Activated CD4-positive, alpha-beta T cell treated with anti-CD3 and anti-CD28 coated beads, Interleukin-2, amount 50 U/mL, for 48 hours (primary cell): ENCODE results near the gene MAN1C1.
A peak's percentile ranks its signal among the peaks of the same experiment; 100 is the strongest.

Experiments used
- DNase-seq, 2 experiments: peaks; one replicate each; pipeline ENCODE4 v3.0.0-alpha.2; 2020

MAN1C1 gene

GRCh38 chr1:25743164-25744139, 126.9 kb downstream of the MAN1C1 start:
- DNase-seq: no peak

GRCh38 chr1:25744140-25744581, 127.6 kb downstream of the MAN1C1 start:
- peak in 1 of 2 experiments; percentile 10 for DNase-seq

- no peak for DNase-seq
Measured at GRCh38 chr1:25744636-25745425, 128.2 kb downstream of the MAN1C1 start.

GRCh38 chr1:25746299-25747045, 129.9 kb downstream of the MAN1C1 start:
- DNase-seq: no peak

- DNase-seq: no peak
Measured at GRCh38 chr1:25747046-25747719, 130.6 kb downstream of the MAN1C1 start.

- no peak for DNase-seq
Measured at GRCh38 chr1:25748531-25749205, 132.1 kb downstream of the MAN1C1 start.

- DNase-seq: no peak
Measured at GRCh38 chr1:25750923-25751605, 134.5 kb downstream of the MAN1C1 start.

- DNase-seq: no peak
Measured at GRCh38 chr1:25754470-25755181, 138.0 kb downstream of the MAN1C1 start.

GRCh38 chr1:25755475-25756125, 139.0 kb downstream of the MAN1C1 start:
- no peak for DNase-seq

GRCh38 chr1:25756215-25756614, 139.6 kb downstream of the MAN1C1 start:
- DNase-seq: no peak

- no peak for DNase-seq
Measured at GRCh38 chr1:25757151-25757845, 140.7 kb downstream of the MAN1C1 start.

- no peak for DNase-seq
Measured at GRCh38 chr1:25757846-25758185, 141.2 kb downstream of the MAN1C1 start.

GRCh38 chr1:25758466-25759070, 142.0 kb downstream of the MAN1C1 start:
- DNase-seq: no peak

- DNase-seq: no peak
Measured at GRCh38 chr1:25760122-25760719, 143.6 kb downstream of the MAN1C1 start.

GRCh38 chr1:25760871-25761270, 144.3 kb downstream of the MAN1C1 start:
- DNase-seq: no peak

- DNase-seq: no peak
Measured at GRCh38 chr1:25763493-25763892, 146.9 kb downstream of the MAN1C1 start.

- DNase-seq: no peak
Measured at GRCh38 chr1:25765136-25765922, 148.7 kb downstream of the MAN1C1 start.
